ENCODE measurements around the gene GP1BB. TPM values are rescaled to one million over a fixed set of nuclear protein-coding genes. Genes with fewer than 3 reads are reported as not detected.
A peak's percentile ranks its signal among the peaks of the same experiment; 100 is the strongest.

The GP1BB gene
- total RNA-seq, 2 donors from 2014 or later: not detected

DNA sequence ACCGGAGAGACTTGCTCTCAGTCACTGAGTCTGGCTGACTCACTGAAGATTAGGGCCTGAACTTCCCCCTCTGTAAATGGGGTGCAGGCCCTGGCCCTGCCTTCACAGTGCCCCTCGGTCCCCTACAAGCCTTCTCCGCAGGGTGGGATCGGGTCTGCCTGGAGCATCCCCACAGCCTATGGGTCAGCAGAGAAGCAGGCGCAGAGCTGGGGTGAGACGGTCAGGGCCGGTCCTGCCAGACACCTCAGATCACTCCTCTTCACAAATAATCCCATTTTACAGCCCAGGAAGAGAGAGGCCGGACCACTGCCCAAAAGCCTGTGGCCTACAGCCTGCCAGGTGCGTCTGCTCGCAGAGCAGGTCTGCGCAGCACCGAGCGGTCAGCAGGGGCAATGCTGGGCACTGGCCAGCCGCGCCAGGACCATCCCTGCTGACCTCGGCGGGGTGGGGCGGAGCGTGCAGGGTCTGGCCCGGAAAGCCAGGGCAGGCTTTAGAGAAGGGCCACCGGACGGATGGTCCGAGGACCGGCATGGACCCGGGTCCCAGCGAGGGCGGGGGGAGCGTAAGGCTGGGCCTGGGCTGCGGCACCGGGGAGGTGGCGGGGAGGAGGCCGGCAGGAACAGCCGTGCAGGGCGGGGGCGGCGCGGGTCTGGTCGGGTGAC, 9.6 kb upstream of the GP1BB start:
- Mint-ChIP-seq H3K27ac (no peak overlapping the region), H3K27me3 (peaks cover 7 to 12% of the 10 kb centered on the region in 2 donors), H3K9me3 (no peaks in the 10 kb centered on the region), H3K4me3 (peak overlapping the region; percentile 45), H3K36me3 (no peaks in the 10 kb centered on the region), H3K4me1 (ENCODE audit: low read depth in 2 of 2) (peaks cover 0 to 5% of the 10 kb centered on the region in 2 donors)
- DNase-seq (ENCODE audit: low spot score) (peak; percentile 59), ATAC-seq (no peak)

DNA sequence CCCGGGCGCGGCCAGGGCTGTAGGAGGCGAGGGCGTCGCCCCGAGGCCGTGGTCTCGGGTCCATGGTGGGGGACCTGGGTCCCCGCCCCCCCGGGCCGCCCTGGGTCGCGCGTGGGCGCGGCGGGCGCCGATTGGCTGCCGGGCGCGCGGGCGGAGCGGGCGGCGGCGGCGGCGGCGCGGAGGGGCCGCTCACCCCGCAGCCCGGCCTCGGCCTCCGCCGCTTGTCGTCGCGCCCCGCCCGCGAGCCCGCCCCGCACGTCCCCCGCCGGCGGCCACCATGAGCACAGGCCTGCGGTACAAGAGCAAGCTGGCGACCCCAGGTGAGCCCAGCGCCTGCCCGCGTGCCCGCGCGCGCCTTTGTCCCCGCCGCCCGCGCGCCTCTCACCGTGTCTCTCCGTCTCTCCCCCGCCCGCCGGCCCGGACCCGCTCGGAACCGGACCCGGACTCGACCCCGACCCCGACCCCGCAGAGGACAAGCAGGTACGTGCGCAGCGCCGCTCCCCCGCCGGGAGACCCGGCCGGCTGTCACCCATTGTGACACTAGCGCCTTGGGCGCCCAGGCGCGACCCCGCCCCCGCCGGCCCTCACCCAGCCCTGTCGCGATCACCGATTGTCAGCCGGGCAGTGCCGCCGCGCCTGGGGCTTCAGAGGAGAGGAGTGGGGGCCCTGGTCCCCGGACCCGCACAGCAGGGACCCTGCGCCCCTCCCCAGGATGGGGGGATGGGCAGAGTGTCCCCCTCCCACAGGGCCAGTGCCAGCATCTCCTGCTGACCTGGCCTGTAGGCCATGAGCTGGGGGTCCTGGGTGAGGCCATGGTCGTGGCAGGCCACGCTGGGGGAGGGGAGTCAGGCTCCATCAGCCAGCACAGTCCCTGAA, 8.8 kb upstream of the GP1BB start, which contains the start of gene SEPTIN5:
Gene SEPTIN5, plus strand, starts transcription at position 192 of the 876 bp plus-strand sequence. Its CDS starts 86 bp downstream, at position 278.
- peak; percentile 60 for DNase-seq (ENCODE audit: low spot score)
- Mint-ChIP-seq H3K27me3 (peaks cover 11 to 16% of the 10 kb centered on the region in 2 donors), H3K36me3 (no peaks in the 10 kb centered on the region), H3K9me3 (no peaks in the 10 kb centered on the region), H3K4me1 (ENCODE audit: low read depth in 2 of 2) (peaks cover 0 to 7% of the 10 kb centered on the region in 2 donors), H3K27ac (no peak within 1 kb of the TSS), H3K4me3 (peak within 1 kb of the TSS; percentile 45)
- ATAC-seq: no peak

DNA sequence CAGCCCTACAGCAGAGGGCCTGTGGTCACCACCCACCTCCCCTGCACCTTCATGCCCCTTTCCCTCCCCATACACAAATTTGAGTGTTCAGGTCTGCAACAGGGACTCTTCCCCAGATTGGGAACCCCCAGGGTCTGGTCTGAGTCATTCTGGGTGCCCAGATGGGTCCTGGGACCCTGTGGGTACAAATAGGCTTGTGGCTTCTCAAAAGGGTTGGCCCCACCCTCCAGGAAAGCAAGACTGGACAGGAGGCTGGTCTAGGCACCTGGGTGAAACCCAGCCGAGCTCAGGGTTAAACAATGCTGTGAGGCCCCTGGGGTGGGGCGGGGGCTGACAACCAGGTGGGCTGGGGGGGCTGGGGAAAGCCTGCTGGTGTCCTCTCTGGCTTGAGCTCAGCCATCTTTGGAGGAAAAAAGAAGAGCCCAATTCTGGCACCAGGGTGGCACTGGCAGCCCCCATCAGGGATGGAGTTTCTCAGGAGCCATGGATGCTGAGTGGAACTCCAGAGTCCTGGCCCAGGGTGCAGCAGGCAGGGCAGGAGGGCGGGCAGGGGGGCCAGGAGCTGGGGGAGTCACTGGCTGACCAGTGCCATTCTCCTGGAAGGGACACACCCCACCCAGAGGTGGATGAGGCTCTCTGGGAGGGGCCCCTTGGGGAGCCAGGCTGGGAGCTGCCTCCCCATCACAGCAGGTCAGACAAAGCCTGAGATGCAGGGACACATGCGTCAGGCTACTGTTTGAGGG, 8.0 kb upstream of the GP1BB start:
- peaks cover 0 to 7% of the 10 kb centered on the region in 2 donors for H3K4me1 Mint-ChIP-seq (ENCODE audit: low read depth in 2 of 2)
- no peaks in the 10 kb centered on the region for H3K9me3 Mint-ChIP-seq
- ATAC-seq (no peak), DNase-seq (ENCODE audit: low spot score) (no peak)
- no peak overlapping the region for H3K27ac Mint-ChIP-seq
- H3K27me3 Mint-ChIP-seq: peaks cover 13 to 23% of the 10 kb centered on the region in 2 donors
- H3K4me3 Mint-ChIP-seq: peak overlapping the region; percentile 38
- no peaks in the 10 kb centered on the region for H3K36me3 Mint-ChIP-seq

DNA sequence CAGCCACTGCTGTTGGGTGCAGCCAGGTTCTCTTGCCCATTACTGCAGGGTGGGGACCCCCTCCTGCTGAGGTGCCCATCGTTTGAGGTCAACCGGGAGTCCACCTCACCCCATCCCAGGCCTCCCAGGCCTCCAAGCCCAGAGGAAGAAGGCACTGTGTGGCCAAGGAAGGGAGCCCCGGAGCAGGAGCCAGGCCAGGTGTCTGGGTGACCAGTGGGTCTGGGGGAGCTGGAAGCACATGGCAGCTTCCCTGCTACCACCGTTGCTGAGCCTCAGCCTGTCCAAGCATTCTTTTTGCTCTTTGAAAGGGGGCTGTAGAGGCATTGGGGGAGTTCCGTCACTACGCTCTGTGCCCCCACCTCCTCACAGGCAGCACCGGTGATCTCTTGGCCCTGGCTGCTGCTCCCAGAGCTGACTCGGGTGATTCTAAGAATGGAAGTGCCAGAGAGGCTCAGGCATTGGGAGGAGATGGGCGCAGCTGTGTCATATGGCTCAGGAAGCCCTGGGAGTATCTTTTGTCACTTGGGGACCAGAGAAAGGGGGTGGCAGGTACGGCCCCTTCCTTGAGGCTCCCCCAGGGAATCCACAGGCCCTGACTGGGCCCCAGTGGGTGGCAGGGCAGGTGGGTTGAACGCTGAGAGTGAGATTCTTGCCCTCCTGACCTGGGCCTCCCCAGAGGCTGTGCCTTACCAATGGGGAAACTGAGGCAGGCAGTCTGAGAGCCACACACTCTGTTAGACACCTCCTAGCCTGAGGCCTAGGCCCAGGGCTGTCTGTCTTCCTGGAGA, 7.1 kb upstream of the GP1BB start:
- Mint-ChIP-seq H3K27ac (no peak overlapping the region), H3K36me3 (no peaks in the 10 kb centered on the region), H3K27me3 (peaks cover 13 to 31% of the 10 kb centered on the region in 2 donors), H3K9me3 (no peaks in the 10 kb centered on the region), H3K4me1 (ENCODE audit: low read depth in 2 of 2) (peaks cover 0 to 7% of the 10 kb centered on the region in 2 donors), H3K4me3 (no peak overlapping the region)
- DNase-seq (ENCODE audit: low spot score) (no peak), ATAC-seq (no peak)

DNA sequence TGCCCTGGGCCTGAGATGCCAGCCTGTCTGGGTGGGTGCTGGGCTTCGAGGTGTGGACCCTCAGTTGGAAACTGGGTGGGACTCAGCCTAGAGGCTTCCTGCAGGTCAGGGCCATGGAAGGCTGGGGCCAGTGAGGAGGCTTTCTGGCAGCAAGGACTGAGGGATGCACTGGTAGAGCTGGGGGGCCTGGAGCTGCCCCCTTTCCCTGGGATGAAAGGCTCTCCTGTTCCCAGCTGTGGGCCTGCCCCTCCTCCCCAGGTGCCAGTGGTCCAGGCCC, 6.6 kb upstream of the GP1BB start:
- Mint-ChIP-seq H3K4me3 (no peak overlapping the region), H3K9me3 (no peaks in the 10 kb centered on the region)
- no peak for DNase-seq (ENCODE audit: low spot score)

DNA sequence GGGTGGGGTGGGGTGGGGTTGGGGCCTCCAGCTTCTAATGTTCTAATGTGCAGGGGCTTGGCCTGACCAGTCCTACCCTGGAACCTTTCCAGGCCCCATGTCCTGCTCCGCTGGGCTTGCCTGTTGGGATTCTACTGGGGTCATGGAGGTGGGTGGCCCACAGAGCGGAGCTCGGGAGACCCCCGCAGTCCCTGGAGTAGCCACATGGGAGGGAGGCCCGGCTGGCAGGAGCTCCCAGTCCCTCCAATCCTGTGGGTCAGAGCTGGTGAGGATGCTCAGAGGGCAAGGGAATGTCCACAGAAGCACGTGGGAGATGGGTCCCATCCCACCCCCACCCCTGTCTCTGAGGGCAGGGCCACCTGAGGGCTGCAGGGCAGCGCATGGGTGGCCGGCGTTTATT, 6.2 kb upstream of the GP1BB start:
- Mint-ChIP-seq H3K9me3 (no peaks in the 10 kb centered on the region), H3K4me1 (ENCODE audit: low read depth in 2 of 2) (peaks cover 0 to 7% of the 10 kb centered on the region in 2 donors)
- no peak for DNase-seq (ENCODE audit: low spot score)

More for the DNA sequence above, 6.6 kb upstream of the GP1BB start:
- H3K27ac Mint-ChIP-seq: no peak overlapping the region
- ATAC-seq: no peak
- H3K27me3 Mint-ChIP-seq: peaks cover 13 to 33% of the 10 kb centered on the region in 2 donors
- no peaks in the 10 kb centered on the region for H3K36me3 Mint-ChIP-seq
- H3K4me1 Mint-ChIP-seq (ENCODE audit: low read depth in 2 of 2): peaks cover 0 to 7% of the 10 kb centered on the region in 2 donors

DNA sequence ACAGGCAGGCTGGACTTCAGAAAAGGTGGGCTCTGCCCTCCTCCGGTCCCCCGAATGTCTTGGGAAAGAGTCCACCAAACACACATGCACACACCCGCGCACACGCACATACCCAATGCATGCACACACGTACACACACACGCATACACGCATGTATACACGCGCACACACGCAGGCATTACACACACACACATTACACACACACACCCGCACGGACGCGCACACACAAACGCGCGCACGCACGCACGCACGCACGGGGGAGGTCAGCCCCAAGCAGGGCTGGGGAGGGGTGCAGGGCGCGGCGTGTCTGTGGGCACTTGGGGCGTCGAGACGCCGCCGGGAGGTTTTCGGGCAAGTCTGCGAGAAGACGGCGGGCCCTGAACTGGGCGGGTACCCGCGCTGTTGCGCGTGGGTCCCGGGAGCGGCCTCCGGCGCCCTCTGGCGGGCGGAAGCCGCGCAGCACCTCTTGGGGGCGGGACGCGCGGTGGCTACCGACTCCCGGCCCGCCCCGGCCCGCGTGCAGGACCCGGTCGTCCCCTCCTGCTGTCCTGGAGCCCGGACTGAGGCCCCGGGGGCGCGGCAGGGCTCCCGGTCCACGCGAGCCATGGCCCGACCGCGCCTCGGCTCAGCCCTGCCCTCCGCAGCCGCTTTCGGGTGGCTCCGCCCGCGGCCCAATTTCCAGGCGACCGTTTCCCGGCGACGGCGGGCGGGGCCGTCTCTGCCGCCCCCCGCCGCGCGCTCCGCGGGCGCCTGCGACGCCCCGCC, 5.5 kb upstream of the GP1BB start:
- H3K9me3 Mint-ChIP-seq: no peaks in the 10 kb centered on the region

More for the DNA sequence above, 6.2 kb upstream of the GP1BB start:
- H3K27me3 Mint-ChIP-seq: peaks cover 13 to 31% of the 10 kb centered on the region in 2 donors
- H3K4me3 Mint-ChIP-seq: peak overlapping the region; percentile 67
- H3K27ac Mint-ChIP-seq: no peak overlapping the region
- H3K36me3 Mint-ChIP-seq: no peaks in the 10 kb centered on the region
- ATAC-seq: no peak

DNA sequence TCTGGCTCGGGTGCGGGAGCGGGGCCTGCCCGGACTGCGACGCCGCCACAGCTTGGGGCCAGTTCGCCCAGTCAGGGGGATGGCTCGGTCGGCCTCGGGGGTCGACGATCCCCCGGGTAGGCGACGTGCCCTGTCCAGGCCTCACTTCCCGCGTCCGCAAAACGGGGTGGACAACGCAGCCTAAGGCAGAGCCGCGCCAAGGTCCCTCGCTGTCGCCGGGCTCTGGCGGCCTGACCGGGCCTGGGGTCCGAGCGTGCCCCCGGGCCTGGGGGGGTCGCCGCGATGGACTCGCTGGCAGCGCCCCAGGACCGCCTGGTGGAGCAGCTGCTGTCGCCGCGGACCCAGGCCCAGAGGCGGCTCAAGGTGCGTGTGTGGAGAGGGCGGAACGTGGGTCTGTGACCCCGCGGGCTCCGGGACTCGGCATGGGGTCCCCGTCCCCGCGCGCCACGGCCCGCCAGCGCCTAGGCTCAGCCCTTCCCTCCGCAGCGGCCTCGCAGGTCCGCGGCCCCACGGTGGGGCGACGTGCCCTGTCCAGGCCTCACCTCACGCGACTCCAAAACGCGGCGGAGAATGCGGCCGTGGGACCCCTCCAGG, 4.8 kb upstream of the GP1BB start:
- peaks cover 6 to 26% of the 10 kb centered on the region in 2 donors for H3K27me3 Mint-ChIP-seq
- H3K27ac Mint-ChIP-seq: no peak overlapping the region
- no peaks in the 10 kb centered on the region for H3K36me3 Mint-ChIP-seq
- no peaks in the 10 kb centered on the region for H3K9me3 Mint-ChIP-seq
- no peak overlapping the region for H3K4me3 Mint-ChIP-seq
- DNase-seq (ENCODE audit: low spot score): no peak
- H3K4me1 Mint-ChIP-seq (ENCODE audit: low read depth in 2 of 2): peaks cover 0 to 10% of the 10 kb centered on the region in 2 donors
- no peak for ATAC-seq

More for the DNA sequence above, 5.5 kb upstream of the GP1BB start:
- peak; percentile 81 for DNase-seq (ENCODE audit: low spot score)
- Mint-ChIP-seq H3K27ac (no peak overlapping the region), H3K4me3 (peak overlapping the region; percentile 67), H3K36me3 (no peaks in the 10 kb centered on the region), H3K27me3 (peaks cover 10 to 28% of the 10 kb centered on the region in 2 donors), H3K4me1 (ENCODE audit: low read depth in 2 of 2) (peaks cover 0 to 7% of the 10 kb centered on the region in 2 donors)
- peak; percentile 86 to 92 for ATAC-seq

DNA sequence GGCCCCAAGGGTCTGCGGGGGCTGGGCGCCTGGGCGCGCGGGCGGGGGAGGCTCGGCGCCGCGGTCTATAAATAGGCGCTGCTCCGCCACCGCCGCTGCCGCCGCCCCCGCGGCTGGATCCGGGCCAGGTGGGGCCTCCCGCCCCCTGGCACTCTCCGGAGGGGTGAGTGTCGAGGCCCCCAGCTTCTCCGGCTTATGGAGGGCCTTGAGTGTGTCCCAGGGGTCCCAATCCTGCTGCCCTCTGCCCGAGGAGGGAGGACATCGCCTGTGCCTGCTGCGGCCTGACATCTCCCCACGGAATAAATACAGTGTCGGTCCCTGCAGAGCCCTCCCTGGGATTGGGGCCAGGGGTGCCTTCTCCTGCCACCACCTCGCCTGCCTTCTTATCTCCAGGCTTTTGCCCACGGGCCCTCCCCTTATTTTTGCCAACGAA, 4.3 kb upstream of the GP1BB start:
- Mint-ChIP-seq H3K27ac (no peak overlapping the region), H3K27me3 (peaks cover 6 to 24% of the 10 kb centered on the region in 2 donors), H3K9me3 (no peaks in the 10 kb centered on the region), H3K36me3 (no peaks in the 10 kb centered on the region), H3K4me1 (ENCODE audit: low read depth in 2 of 2) (peaks cover 0 to 5% of the 10 kb centered on the region in 2 donors), H3K4me3 (peak overlapping the region; percentile 74)
- DNase-seq (ENCODE audit: low spot score) (no peak), ATAC-seq (no peak)

DNA sequence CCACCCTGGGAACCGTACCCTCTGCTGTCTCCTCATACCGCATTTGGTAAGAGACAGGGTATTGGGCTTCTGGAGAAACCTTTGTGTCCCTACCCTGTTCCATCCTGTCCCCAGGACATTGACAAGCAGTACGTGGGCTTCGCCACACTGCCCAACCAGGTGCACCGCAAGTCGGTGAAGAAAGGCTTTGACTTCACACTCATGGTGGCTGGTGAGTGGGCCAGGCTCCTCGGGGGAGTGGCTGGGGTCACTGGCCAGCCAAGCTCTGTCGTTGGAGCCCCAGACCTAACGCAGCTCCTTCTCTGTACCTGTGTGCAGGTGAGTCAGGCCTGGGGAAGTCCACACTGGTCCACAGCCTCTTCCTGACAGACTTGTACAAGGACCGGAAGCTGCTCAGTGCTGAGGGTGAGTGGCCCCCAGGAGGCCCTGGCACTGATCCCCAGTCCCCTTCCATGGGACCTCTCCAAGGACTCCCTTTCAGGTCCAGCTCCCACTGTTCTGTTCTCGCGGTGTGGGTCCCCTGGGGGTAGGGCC, 3.8 kb upstream of the GP1BB start:
- Mint-ChIP-seq H3K4me3 (peak overlapping the region; percentile 74), H3K36me3 (no peaks in the 10 kb centered on the region), H3K4me1 (ENCODE audit: low read depth in 2 of 2) (peaks cover 0 to 6% of the 10 kb centered on the region in 2 donors), H3K9me3 (no peaks in the 10 kb centered on the region), H3K27me3 (peaks cover 6 to 25% of the 10 kb centered on the region in 2 donors), H3K27ac (no peak overlapping the region)
- no peak for ATAC-seq
- no peak for DNase-seq (ENCODE audit: low spot score)

DNA sequence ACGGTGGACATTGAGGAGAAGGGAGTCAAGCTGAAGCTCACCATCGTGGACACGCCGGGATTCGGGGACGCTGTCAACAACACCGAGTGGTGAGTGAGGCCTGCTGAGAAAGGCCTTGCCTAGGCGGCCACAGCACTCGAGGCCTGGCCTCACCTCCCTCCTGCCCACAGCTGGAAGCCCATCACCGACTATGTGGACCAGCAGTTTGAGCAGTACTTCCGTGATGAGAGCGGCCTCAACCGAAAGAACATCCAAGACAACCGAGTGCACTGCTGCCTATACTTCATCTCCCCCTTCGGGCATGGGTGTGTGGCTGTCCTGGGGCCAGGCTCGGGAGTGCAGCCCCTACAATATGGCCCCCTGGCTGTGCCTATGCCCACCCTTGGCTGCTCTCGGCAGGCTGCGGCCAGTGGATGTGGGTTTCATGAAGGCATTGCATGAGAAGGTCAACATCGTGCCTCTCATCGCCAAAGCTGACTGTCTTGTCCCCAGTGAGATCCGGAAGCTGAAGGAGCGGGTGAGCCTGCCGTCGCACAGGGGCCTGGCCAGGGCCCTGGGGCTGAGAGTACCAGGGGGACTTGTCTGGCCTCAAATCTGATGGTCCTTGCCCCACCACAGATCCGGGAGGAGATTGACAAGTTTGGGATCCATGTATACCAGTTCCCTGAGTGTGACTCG, 3.0 kb upstream of the GP1BB start:
- Mint-ChIP-seq H3K9me3 (no peaks in the 10 kb centered on the region), H3K27ac (no peak overlapping the region), H3K27me3 (peaks cover 11 to 33% of the 10 kb centered on the region in 2 donors), H3K36me3 (no peaks in the 10 kb centered on the region), H3K4me3 (no peak overlapping the region), H3K4me1 (ENCODE audit: low read depth in 2 of 2) (peaks cover 0 to 8% of the 10 kb centered on the region in 2 donors)
- DNase-seq (ENCODE audit: low spot score) (no peak), ATAC-seq (no peak)

DNA sequence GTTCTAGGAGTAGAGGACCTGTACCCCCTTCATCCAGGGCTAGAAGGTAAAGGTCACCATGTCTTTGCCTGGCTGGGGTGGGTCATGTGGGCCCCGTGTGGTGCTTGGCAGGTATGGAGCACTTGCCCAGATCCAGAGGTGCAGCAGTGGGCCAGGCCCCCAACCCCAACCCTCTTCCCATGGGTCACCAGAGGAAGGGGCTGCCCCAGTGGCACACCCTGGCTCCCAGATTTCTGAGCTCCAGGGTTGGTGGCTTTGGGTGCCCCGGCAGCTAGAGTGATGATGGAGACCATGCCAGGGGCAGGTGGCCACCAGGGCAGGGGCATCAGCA, 2.4 kb upstream of the GP1BB start:
- ATAC-seq (no peak), DNase-seq (ENCODE audit: low spot score) (no peak)
- Mint-ChIP-seq H3K36me3 (no peaks in the 10 kb centered on the region), H3K9me3 (no peaks in the 10 kb centered on the region), H3K27ac (no peak overlapping the region), H3K4me3 (no peak overlapping the region), H3K4me1 (ENCODE audit: low read depth in 2 of 2) (peaks cover 0 to 8% of the 10 kb centered on the region in 2 donors), H3K27me3 (peaks cover 16 to 36% of the 10 kb centered on the region in 2 donors)
